Endothelial cell of umbilical vein (primary cell): Measurements from ENCODE around the gene ARHGAP15. TPM values are rescaled to one million over a fixed set of nuclear protein-coding genes. Genes with fewer than 3 reads are reported as not detected.

Source experiments
- BruUV-seq: library from RNA; stranded (reverse); fragments of 400-500 nt; replicated peaks from 2 replicates; lab custom pipeline; 2021; lab: Mats Ljungman, UMichigan
- CTCF ChIA-PET: fragments of 300-600, 350-600 bp; sonication (Branson Sonifier 250); formaldehyde crosslinking; loops from one replicate; lab custom pipeline; 2021; ENCODE audit warnings: antibody characterized with exemption, inconsistent platforms; lab: Charles Lee
- POLR2A ChIA-PET: fragments of 300-600, 350-600 bp; sonication (Branson Sonifier 250); formaldehyde crosslinking; loops from one replicate; lab custom pipeline; 2021; ENCODE audit warnings: antibody characterized with exemption, inconsistent platforms; lab: Charles Lee
- DNase-seq: peaks from one replicate; pipeline ENCODE4 v3.0.0-alpha.2; 2011; ENCODE audit warnings: low read depth, low spot score
- FAIRE-seq: peaks from 2 replicates; lab custom pipeline; 2011; peaks lifted over from hg19 to GRCh38; lab: Jason Lieb, UNC
- H2AFZ ChIP-seq: 2 replicates; pipeline ENCODE4 v1.6.0; 2012; ENCODE audit warnings: low read depth, low read length, control low read depth, inconsistent platforms
- H3K27ac ChIP-seq: 2 replicates; pipeline ENCODE4 v1.5.1; 2011; ENCODE audit warnings: low read depth, mild to moderate bottlenecking, control low read depth, low read length, moderate library complexity; ENCODE audit not compliant: insufficient read depth
- H3K27me3 ChIP-seq, 2 experiments: 2 replicates each; pipeline versions ENCODE4 v1.6.0 to v1.6.1; 2011; ENCODE audit warnings: low read length in 2 of 2, mixed read lengths in 1 of 2; ENCODE audit not compliant: control insufficient read depth in 2 of 2, insufficient read depth in 2 of 2
- H3K36me3 ChIP-seq, 2 experiments: 2 replicates in 1 of 2; 3 replicates in 1 of 2; pipeline ENCODE4 v1.5.1; 2011; ENCODE audit warnings: low read length in 2 of 2, mild to moderate bottlenecking in 1 of 2, moderate library complexity in 1 of 2; ENCODE audit not compliant: control insufficient read depth in 2 of 2, insufficient read depth in 2 of 2; ENCODE audit errors: extremely low read depth in 1 of 2
- H3K4me1 ChIP-seq: 3 replicates; pipeline ENCODE4 v1.5.1; 2011; ENCODE audit warnings: mild to moderate bottlenecking, low read length; ENCODE audit not compliant: control insufficient read depth, insufficient read depth; ENCODE audit errors: extremely low read depth
- H3K4me2 ChIP-seq: 2 replicates; pipeline ENCODE4 v1.6.1; 2011; ENCODE audit warnings: low read length, control low read depth, mixed read lengths; ENCODE audit not compliant: insufficient read depth
- H3K4me3 ChIP-seq, 3 experiments: fragments of 200-600 bp in 1 of 3; sonication (generic), shearing (Covaris generic) in 1 of 3; replicated peaks in 1 of 3; 2 replicates each; pipeline ENCODE4 v1.5.1; 2011 to 2016; ENCODE audit warnings: control low read depth in 3 of 3, low read length in 3 of 3, mild to moderate bottlenecking in 2 of 3, inconsistent platforms in 1 of 3, low read depth in 1 of 3, moderate library complexity in 1 of 3; ENCODE audit not compliant: insufficient read depth in 1 of 3
- H3K79me2 ChIP-seq: 2 replicates; pipeline ENCODE4 v1.6.0; 2012; ENCODE audit warnings: low read length, inconsistent platforms; ENCODE audit not compliant: control insufficient read depth, insufficient read depth
- H3K9ac ChIP-seq: replicated peaks from 2 replicates; pipeline ENCODE3; 2011; ENCODE audit warnings: low read length, control low read depth; ENCODE audit not compliant: insufficient read depth; ENCODE audit errors: extremely low read depth
- H3K9me1 ChIP-seq: replicated peaks from 3 replicates; pipeline ENCODE4 v1.6.0; 2011; ENCODE audit warnings: mild to moderate bottlenecking, low read length; ENCODE audit not compliant: control insufficient read depth, insufficient read depth; ENCODE audit errors: extremely low read depth
- H3K9me3 ChIP-seq: replicated peaks from 2 replicates; pipeline ENCODE4 v1.5.1; 2012; ENCODE audit warnings: low read length, inconsistent platforms; ENCODE audit not compliant: control insufficient read depth, insufficient read depth
- H4K20me1 ChIP-seq: replicated peaks from 2 replicates; pipeline ENCODE3; 2011; ENCODE audit warnings: mild to moderate bottlenecking, low read length; ENCODE audit not compliant: control insufficient read depth, insufficient read depth; ENCODE audit errors: extremely low read depth
- CTCF ChIP-seq, 2 donors: IDR thresholded peaks; 1 replicate in 1 of 2; 2 replicates in 1 of 2; pipeline ENCODE4 v1.5.1; 2011; ENCODE audit warnings: low read length in 2 of 2, mild to moderate bottlenecking in 2 of 2, moderate library complexity in 2 of 2, control low read depth in 1 of 2, inconsistent platforms in 1 of 2, low read depth in 1 of 2; ENCODE audit not compliant: insufficient read depth in 1 of 2; ENCODE audit errors: extremely low read depth in 1 of 2
- EZH2 ChIP-seq: IDR thresholded peaks from 2 replicates; pipeline ENCODE4 v1.6.1; 2012; ENCODE audit warnings: borderline replicate concordance, low read depth, mild to moderate bottlenecking, moderate library complexity, low read length, inconsistent platforms; ENCODE audit not compliant: severe bottlenecking
- FOS ChIP-seq: IDR thresholded peaks from 2 replicates; pipeline ENCODE4 v1.6.1; 2011; ENCODE audit warnings: mild to moderate bottlenecking, low read length, moderate library complexity, borderline replicate concordance; ENCODE audit not compliant: insufficient read depth
- GATA2 ChIP-seq: IDR thresholded peaks from 2 replicates; pipeline ENCODE4 v1.7.0; 2011; ENCODE audit warnings: low read depth, mild to moderate bottlenecking, moderate library complexity, mixed read lengths, low read length; ENCODE audit not compliant: insufficient read length, insufficient read depth
- JUN ChIP-seq: IDR thresholded peaks from 2 replicates; pipeline ENCODE4 v1.6.1; 2011; ENCODE audit warnings: borderline replicate concordance, low read depth; ENCODE audit not compliant: insufficient read length, insufficient read depth
- MAX ChIP-seq: IDR thresholded peaks from 2 replicates; pipeline ENCODE4 v1.6.1; 2011; ENCODE audit not compliant: insufficient read depth, insufficient read length
- MYC ChIP-seq: IDR thresholded peaks from one replicate; pipeline ENCODE4 v1.6.1; 2011; ENCODE audit warnings: mild to moderate bottlenecking, low read depth, low read length
- POLR2A ChIP-seq: IDR thresholded peaks from 2 replicates; pipeline ENCODE4 v1.6.1; 2012; ENCODE audit warnings: low read depth, mild to moderate bottlenecking, control low read depth, low read length
- POLR2AphosphoS5 ChIP-seq: IDR thresholded peaks from 2 replicates; pipeline ENCODE4 v1.6.1; 2012; ENCODE audit warnings: low read depth, mild to moderate bottlenecking, control low read depth, low read length, moderate library complexity; ENCODE audit not compliant: insufficient read depth
- dilution Hi-C: fragments of 300-500 bp; cut with MboI; formaldehyde crosslinking; loops from one replicate; pipeline ENCODE4 v1.15.0; 2019; ENCODE audit warnings: low sequenced_read_pairs; ENCODE audit not compliant: extremely low pct_ligation_motif_present
- intact Hi-C: fragments of 100-400 bp; cut with micrococcal nuclease; formaldehyde crosslinking; loops from one replicate; pipeline ENCODE4 v1.10.0; 2022
- polyA plus RNA-seq, 4 experiments: library from polyadenylated mRNA; depleted of rRNA in 3 of 4; stranded (reverse) in 3 of 4; unstranded in 1 of 4; fragments of >200 nt; gene quantifications; 2 replicates each; pipeline versions ENCODE4 v1.2.1 to v1.2.3, GENCODE V29; 2011 to 2012; ENCODE audit warnings: missing spikeins in 1 of 4
- total RNA-seq: library from RNA; stranded (reverse); gene quantifications from 2 replicates; pipeline ENCODE4 v1.2.3, GENCODE V29; 2021

ARHGAP15 gene
- total and polyA plus RNA-seq, 2 donors (not counting 3 experiments of a cell fraction or from before 2014, with no cell fraction given): not detected

GRCh38 chr2:143081616-143082015 lies 47.6 kb upstream of the ARHGAP15 start:
- Histone ChIP-seq H3K36me3 (no peaks in the 10 kb centered on the region), H3K27ac (no peak overlapping the region), H3K4me1 (peaks cover 9% of the 10 kb centered on the region), H3K9ac (no peak overlapping the region), H3K9me3 (no peaks in the 10 kb centered on the region), H3K79me2 (no peaks in the 10 kb centered on the region), H3K27me3 (no peaks in the 10 kb centered on the region), H2AFZ (no peak overlapping the region), H3K4me3 (no peak overlapping the region), H3K9me1 (no peaks in the 10 kb centered on the region), H3K4me2 (no peak overlapping the region), H4K20me1 (no peaks in the 10 kb centered on the region)
- CTCF ChIA-PET: interaction anchor here (0.6 to 1.8 kb wide), 2 partner anchors 29 to 141 kb away, joined by 3 to 4 read pairs; no protein-coding TSS in a partner anchor
- dilution Hi-C loops: no loop called here
- POLR2A ChIA-PET: no interaction called here
- FAIRE-seq: no peak
- no peak for TF ChIP-seq MYC
- no peak for TF ChIP-seq MAX
- no peak for TF ChIP-seq FOS
- no peak for TF ChIP-seq CTCF (IDR thresholded peaks at IDR 0.05; ENCODE audit: extremely low read depth in 1 of 2, insufficient read depth in 1 of 2, low read depth in 1 of 2, low read length in 2 of 2)
- TF ChIP-seq POLR2A: no peak
- no peak for TF ChIP-seq JUN
- TF ChIP-seq GATA2: no peak
- TF ChIP-seq POLR2AphosphoS5: no peak
- no peak for TF ChIP-seq EZH2
- no peak for DNase-seq
- BruUV-seq: no TSS peak
- intact Hi-C loops: loop anchor here (2.0 kb wide), 2 partner anchors 29 to 47 kb away; no protein-coding TSS in a partner anchor
